ENCODE data around the gene IGSF9B. TPM values are rescaled to one million over a fixed set of nuclear protein-coding genes. Genes with fewer than 3 reads are reported as not detected.

The IGSF9B gene
- total and polyA plus RNA-seq, 5 experiments from 2014 or later: 0.35 to 16.1 (median 2.2) TPM

DNA sequence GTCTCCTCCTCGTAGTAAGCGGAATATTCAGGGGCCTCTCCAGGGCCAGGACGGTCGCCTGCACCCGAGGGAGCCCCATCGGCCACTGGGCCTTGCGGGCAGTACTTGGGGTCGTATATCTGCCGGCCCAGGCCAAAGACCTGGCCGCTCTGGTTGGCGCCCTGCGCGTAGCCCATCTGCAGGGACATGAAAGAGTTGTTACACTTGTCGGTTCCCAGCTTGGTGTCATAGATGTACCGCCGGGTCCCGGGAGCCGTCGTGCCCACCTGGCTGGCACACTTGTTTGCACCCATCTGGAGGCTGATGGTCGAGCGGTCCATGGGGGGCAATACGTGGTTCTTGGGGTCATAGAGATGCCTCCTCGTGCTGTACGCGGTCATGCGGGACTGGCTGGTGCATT lies 92.0 kb downstream of the IGSF9B start:
- POLR2A ChIA-PET: no interaction called here
- DNase-seq: no peak
- Mint-ChIP-seq H3K27ac (no peak overlapping the region), H3K4me3 (no peak overlapping the region), H3K27me3 (peaks cover 8 to 35% (median 24%) of the 10 kb centered on the region in 5 donors), H3K4me1 (no peaks in the 10 kb centered on the region), H3K36me3 (no peaks in the 10 kb centered on the region), H3K9me3 (no peaks in the 10 kb centered on the region)
- ATAC-seq: no peak

DNA sequence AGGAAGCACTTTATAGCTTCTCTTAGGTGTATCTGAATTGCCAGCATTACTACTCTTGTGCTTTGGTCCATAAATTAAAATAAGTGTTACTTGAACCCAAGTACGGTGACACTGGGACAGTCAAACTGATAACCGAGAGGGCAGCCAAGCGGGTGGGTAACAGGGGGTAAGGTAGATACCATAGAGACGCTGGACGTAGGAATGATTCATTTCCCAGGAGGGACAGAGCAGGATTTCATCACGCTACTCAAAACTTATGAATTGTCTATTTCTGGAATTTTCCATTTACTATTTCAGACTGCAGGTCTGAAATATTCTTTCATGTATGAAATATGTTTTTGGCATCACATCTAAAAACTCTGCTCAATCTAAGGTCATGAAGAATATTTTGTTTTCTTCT lies 96.6 kb downstream of the IGSF9B start:
- no peaks in the 10 kb centered on the region for H3K9me3 Mint-ChIP-seq
- no peaks in the 10 kb centered on the region for H3K4me1 Mint-ChIP-seq
- POLR2A ChIA-PET: no interaction called here
- no peak overlapping the region for H3K27ac Mint-ChIP-seq
- no peak for DNase-seq
- no peak for ATAC-seq
- peaks cover 15 to 53% (median 31%) of the 10 kb centered on the region in 5 donors for H3K27me3 Mint-ChIP-seq
- no peak overlapping the region for H3K4me3 Mint-ChIP-seq
- no peaks in the 10 kb centered on the region for H3K36me3 Mint-ChIP-seq

Other genes starting within 250 kb of the IGSF9B start
- gene SPATA19, start 111.5 kb downstream of the IGSF9B start, total RNA-seq: not detected
- not detected for gene SPATA19, start 111.5 kb downstream of the IGSF9B start, polyA plus RNA-seq
- gene JAM3, start 112.1 kb upstream of the IGSF9B start, total RNA-seq: 1 to 10 TPM; 8.5 to 9.1 TPM
- gene JAM3, start 112.1 kb upstream of the IGSF9B start, polyA plus RNA-seq: 1 to 10 TPM; 4.2 to 6.5 (median 4.8) TPM

Data from naive thymus-derived CD8-positive, alpha-beta T cell (primary cell).